ENCODE data around the gene SORT1.
"Not testable (repeated sequence)": the region's sequence is repeated elsewhere in the genome, so short reads cannot be mapped to it uniquely, and the experiment has no call there.

SORT1 gene

DNA sequence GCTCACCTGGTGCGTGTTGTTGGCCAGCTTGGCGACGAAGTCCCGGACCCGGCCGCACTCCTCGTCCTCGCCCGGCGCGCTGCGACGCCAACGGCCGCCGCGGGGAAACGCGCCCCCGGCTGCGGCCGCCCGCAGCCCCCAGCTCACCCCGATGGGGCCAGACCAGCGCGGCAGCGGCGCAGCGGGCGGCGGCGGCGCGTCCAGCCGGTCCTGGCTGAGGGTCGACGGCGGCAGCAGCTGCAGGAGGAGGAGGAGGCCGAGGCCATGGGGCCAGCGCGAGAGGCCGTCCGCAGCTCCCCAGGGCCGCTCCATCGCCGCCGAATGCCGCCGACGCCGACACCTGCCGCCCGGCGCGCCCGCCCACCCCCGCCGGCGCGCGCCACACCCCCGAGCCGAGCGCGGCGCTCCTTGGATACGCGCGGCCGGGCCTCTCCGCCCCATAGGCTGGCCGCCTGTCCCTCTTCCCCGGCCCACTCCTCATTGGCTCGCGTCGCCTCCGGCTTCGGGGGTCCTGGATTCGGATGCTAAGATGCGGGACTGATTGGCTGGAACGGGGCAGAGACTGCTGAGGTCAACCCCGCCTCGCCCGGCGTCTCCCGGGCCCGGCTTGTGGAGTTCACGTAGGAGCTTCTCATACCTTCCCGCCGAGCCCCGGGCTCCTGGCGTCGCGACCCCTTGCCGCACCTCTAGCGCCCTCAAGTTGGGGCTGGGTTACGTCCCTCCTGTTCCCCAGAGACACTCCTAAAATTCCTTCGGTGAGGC lies at the start of gene SORT1:
SORT1 (minus strand) TSS at position 338 of the 762 bp plus-strand sequence; CDS start at position 312, 26 bp downstream.
- TF ChIP-seq CTCF (IDR thresholded peaks at IDR 0.05; ENCODE audit: borderline replicate concordance, control extremely low read depth, extremely low read depth, insufficient read depth, missing control alignments), result no peak
- peak; percentile 79 for DNase-seq (ENCODE audit: low spot score)
- in situ Hi-C loops (cut with MboI; ENCODE audit: low sequenced_read_pairs, unreplicated experiment), result loop anchor here (5.0 kb wide), 1 partner anchor 120 kb away; no protein-coding TSS in a partner anchor

GRCh38 chr1:109445949-109446695 lies 48.4 kb upstream of the SORT1 start:
- in situ Hi-C loops (cut with MboI; ENCODE audit: low sequenced_read_pairs, unreplicated experiment); DNase-seq (ENCODE audit: low spot score): not testable (repeated sequence)

DNA sequence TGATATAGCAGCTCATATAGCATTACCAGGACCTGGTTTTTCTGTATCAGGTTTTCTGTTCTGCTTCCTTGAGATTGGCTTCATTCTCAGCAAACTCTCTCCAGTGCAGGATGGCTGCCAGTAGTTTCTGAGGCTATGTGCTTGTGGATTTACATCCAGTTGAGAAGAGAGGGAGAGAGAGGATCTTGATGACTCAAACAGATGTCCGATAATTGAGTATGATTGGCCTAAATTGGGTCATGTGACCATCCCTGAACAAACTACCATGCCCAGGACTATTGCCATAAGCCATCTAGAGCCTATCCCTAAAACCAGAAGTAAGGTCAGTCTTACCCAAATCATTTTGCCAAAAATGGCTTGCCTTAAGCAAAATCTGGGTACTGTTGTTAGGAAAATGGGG lies 46.6 kb upstream of the SORT1 start:
- in situ Hi-C loops (cut with MboI; ENCODE audit: low sequenced_read_pairs, unreplicated experiment), result no loop called here
- DNase-seq (ENCODE audit: low spot score), result no peak
- TF ChIP-seq CTCF (IDR thresholded peaks at IDR 0.05; ENCODE audit: borderline replicate concordance, control extremely low read depth, extremely low read depth, insufficient read depth, missing control alignments), result no peak

- in situ Hi-C loops (cut with MboI; ENCODE audit: low sequenced_read_pairs, unreplicated experiment), result no loop called here
- TF ChIP-seq CTCF (IDR thresholded peaks at IDR 0.05; ENCODE audit: borderline replicate concordance, control extremely low read depth, extremely low read depth, insufficient read depth, missing control alignments), result no peak
- no peak for DNase-seq (ENCODE audit: low spot score)
These were observed 45.8 kb upstream of the SORT1 start for GRCh38 chr1:109443476-109443875.

GRCh38 chr1:109441069-109441468 lies 43.4 kb upstream of the SORT1 start:
- no peak for TF ChIP-seq CTCF (IDR thresholded peaks at IDR 0.05; ENCODE audit: borderline replicate concordance, control extremely low read depth, extremely low read depth, insufficient read depth, missing control alignments)
- no peak for DNase-seq (ENCODE audit: low spot score)
- in situ Hi-C loops (cut with MboI; ENCODE audit: low sequenced_read_pairs, unreplicated experiment), result no loop called here

DNA sequence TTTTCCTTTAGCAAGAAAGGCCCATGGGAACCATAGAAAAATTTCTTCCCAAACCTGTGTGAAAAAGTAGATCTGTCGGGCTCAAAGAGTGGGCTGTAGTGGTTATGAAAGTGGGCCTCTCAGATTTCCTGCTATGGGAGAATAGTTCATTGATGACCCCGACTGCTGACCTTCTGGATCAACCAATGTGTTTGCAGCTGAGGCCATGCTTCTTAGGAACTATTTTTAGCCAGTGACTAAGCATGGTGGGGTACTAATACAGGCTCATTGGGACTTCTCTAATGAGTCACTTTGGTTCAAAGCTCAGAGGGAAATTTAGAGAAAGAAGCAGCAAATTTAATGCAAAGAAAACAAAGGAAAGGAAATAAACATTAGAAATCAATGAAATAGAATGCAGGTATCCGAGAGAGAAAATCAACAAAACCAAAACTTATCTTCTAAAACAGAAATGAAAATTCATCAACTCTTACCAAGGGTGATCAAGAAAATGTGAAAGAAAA lies 41.1 kb upstream of the SORT1 start:
- no peak for TF ChIP-seq CTCF (IDR thresholded peaks at IDR 0.05; ENCODE audit: borderline replicate concordance, control extremely low read depth, extremely low read depth, insufficient read depth, missing control alignments)
- peak; percentile 49 for DNase-seq (ENCODE audit: low spot score)
- in situ Hi-C loops (cut with MboI; ENCODE audit: low sequenced_read_pairs, unreplicated experiment), result no loop called here

DNA sequence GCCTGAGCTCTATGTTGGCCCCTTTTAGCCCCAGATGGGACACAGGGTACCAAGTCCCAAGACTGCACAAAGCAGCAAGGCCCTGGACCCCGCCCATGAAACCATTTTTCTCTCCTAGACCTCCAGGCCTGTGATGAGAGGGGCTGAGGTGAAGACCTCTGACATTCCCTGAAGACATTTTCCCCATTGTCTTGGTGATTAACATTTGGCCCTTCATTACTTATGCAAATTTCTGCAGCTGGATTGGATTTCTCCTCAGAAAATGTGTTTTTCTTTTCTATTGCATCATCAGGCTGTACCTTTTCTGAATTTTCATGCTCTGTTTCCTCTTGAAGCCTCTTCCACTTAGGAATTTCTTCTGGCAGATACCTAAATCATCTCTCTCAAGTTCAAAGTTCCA lies 36.8 kb upstream of the SORT1 start:
- no peak for DNase-seq (ENCODE audit: low spot score)
- in situ Hi-C loops (cut with MboI; ENCODE audit: low sequenced_read_pairs, unreplicated experiment), result no loop called here
- TF ChIP-seq CTCF (IDR thresholded peaks at IDR 0.05; ENCODE audit: borderline replicate concordance, control extremely low read depth, extremely low read depth, insufficient read depth, missing control alignments), result no peak

All from GM13976 (cell line).